Measurements from ENCODE around the gene NPIPB6.
"Not testable (repeated sequence)": the region's sequence is repeated elsewhere in the genome, so short reads cannot be mapped to it uniquely, and the experiment has no call there.

NPIPB6 gene

DNA sequence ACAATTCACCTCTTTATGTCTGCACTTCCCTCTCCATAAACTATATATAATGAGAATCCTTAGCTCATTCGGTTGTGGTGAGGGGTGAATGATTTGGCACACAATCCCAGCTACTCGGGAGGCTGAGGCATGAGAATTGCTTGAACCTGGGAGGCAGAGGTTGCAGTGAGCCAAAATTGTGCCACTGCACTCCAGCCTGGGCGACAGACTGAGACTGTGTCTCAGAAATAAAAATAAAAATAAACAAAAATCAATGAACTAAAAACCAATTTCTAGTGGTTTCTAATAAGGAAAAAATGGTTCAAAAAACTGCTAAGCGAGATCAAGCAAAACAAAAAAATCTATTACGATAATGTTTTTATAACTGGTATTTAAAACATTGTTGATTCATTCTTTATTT is at the start of gene NPIPB6:
NPIPB6 (minus strand) TSS at position 101 of the 400 bp plus-strand sequence. CDS start 686 bp downstream, outside the sequence.
- DNase-seq: not testable (repeated sequence)

GRCh38 chr16:28403220-28404072 is 40.1 kb upstream of the NPIPB6 start, which contains the start of gene EIF3CL:
Gene EIF3CL (minus strand): TSS chr16:28403841. CDS start chr16:28403618, 223 bp downstream.
- not testable (repeated sequence) for DNase-seq

DNA sequence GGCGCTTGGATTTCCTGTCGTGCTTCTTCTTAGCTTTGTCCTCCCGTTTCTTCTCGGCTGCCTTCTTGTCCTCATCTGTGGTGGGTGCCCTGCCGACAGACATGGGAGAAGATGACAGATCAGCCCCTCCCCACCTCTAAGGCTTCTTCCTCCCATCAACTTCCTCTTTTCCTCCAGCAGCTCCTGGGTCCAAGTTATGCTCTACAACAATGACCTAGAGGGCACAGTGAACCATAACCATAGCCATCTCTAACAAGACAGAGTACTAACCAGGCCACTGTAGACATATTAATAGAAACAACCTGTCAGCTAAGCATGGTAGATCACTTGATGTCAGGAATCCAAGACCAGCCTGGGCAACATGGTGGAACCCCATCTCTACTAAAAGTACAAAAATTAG is 28.7 kb upstream of the NPIPB6 start:
- DNase-seq: not testable (repeated sequence)

- DNase-seq: not testable (repeated sequence)
These were observed 19.0 kb upstream of the NPIPB6 start for GRCh38 chr16:28382177-28382867.

GRCh38 chr16:28377822-28378221 is 14.5 kb upstream of the NPIPB6 start:
- DNase-seq: not testable (repeated sequence)

DNA sequence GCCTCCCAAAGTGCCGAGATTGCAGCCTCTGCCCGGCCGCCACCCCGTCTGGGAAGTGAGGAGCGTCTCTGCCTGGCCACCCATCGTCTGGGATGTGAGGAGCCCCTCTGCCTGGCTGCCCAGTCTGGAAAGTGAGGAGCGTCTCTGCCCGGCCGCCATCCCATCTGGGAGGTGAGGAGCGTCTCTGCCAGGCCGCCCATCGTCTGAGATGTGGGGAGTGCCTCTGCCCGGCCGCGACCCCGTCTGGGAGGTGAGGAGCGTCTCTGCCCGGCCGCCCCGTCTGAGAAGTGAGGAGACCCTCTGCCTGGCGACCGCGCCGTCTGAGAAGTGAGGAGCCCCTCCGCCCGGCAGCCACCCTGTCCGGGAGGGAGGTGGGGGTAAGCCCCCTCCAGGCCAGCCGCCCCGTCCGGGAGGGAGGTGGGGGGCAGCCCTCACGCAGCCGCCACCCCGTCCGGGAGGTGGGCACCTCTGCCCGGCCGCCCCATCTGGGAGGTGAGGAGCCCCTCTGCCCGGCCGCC is 13.9 kb upstream of the NPIPB6 start:
- not testable (repeated sequence) for DNase-seq

DNA sequence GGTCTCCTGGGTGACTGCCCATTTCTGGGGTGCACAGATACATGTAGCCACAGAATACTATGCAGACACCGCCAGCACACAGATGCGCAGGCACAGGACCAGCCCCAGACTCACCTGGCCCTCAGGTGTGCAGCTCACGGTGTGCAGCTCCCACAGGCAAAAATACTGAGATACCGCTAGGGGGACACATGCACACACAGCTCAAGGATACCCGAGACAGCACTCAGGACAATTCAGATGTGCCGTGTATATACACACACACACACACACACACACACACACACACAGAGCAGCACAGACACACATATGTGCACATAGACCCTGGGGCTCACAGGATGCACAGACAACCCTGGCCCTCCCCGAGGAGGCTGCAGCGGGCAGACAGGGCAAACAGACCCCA is 11.8 kb upstream of the NPIPB6 start:
- DNase-seq: not testable (repeated sequence)

GRCh38 chr16:28374281-28374680 is 11.0 kb upstream of the NPIPB6 start:
- not testable (repeated sequence) for DNase-seq

DNA sequence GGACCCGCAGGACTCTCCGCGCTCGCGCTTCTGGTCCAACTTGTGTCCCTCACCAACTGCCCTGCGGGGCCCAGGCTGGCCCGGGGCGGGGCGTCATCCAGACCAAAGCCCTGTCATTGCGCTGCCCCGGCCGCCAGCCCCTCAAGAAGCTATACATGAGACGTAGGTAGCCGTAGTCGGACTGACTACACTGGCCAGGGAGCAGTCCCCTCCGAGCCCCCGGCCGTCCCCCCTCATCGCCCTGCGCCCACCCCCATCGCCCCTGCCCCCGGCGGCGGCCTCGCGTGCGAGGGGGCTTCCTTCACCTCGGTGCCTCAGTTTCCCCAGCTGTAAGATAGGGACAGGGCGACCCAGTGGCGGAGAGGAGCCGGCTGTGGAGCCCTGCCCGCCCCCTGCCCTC is 4.6 kb upstream of the NPIPB6 start:
- DNase-seq: not testable (repeated sequence)

DNA sequence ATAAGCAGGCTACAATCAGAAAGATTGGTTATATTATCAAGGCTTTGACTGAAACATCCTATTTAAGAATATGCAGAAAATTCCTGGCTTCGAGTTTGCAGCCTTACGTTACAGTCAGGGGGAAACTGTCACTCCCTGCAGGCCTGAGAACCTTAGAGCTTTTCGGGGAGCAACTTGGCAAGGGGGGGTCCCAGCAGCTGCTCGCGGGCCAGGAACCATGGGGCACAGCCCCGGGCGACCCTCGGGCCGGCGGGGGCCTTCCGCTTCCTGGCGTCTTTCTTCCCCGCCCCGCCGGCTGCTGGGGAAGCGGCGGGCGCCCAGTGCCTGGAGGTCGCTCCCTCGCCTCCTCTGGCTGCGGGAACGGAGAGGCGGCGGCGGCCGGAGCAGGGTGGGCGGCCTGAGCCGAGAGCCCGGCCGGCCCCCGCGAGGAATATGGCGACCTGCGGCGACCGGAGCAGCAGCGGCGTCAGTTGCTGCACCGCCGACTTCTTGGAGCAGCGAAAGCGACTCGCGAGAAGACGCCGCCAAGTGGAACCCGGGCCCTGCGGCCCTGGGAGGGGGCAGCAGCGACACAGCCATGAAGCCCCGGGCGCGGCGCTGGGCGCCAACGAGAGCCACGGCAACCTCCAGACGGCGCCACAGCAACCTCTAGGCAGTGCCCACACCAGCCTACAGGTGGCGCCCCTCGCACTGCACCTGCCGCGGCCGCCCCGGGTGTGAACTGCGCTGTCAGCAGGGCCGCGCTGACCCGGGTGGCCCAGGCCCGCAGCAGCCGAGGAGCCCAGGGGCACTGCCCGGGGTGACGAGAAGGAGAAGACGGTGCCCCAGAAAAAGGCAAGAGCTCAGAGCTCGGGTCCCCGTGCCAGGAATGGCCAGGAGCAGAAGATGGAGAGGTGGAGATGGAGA is 1.2 kb upstream of the NPIPB6 start:
- DNase-seq: peak; percentile 38 to 52

DNA sequence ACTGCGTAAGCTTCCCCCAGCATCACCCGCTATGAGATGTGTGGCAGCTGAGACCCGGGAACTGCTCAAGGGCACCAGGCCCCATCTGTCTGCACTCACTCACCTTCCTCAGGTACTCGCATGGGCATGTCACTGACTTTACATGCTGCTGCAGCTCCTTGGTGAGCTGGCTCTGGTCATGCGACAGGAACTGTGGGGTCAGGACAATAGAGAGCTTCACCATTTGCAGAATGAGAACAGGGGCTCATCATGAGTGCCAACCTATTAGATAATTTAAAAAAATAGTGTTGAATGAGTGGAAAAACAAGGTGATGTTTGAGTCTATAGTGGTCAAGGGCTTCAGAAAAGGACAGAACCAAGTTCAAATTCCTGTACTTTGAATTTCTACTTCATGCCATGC is 708 bp downstream of the NPIPB6 start:
- DNase-seq: not testable (repeated sequence)

GRCh38 chr16:28338230-28338629 is 25.1 kb downstream of the NPIPB6 start:
- DNase-seq: not testable (repeated sequence)

- DNase-seq: not testable (repeated sequence)
These were observed 26.2 kb downstream of the NPIPB6 start for GRCh38 chr16:28336940-28337710.

DNA sequence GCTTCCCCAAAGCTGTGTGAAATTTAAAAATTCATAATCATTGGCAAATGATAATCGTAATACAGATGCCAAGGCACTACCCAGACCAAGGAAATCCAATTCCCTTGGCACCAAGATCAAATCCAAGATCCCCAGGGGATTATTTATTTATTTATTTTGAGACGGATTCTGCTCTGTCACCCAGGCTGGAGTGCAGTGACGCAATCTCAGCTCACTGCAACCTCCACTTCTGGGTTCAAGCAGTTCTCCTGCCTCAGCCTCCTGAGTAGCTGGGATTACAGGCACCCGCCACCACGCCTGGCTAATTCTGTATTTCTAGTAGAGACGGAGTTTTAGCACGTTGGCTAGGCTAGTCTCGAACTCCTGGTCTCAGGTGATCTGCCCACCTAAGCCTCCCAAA is 27.6 kb downstream of the NPIPB6 start:
- DNase-seq: not testable (repeated sequence)

GRCh38 chr16:28332632-28333031 is 30.7 kb downstream of the NPIPB6 start:
- DNase-seq: not testable (repeated sequence)

- DNase-seq: not testable (repeated sequence)
These were observed 32.3 kb downstream of the NPIPB6 start for GRCh38 chr16:28330981-28331380.

GRCh38 chr16:28330232-28330631 is 33.1 kb downstream of the NPIPB6 start:
- DNase-seq: peak in 1 of 2 experiments; percentile 43

DNA sequence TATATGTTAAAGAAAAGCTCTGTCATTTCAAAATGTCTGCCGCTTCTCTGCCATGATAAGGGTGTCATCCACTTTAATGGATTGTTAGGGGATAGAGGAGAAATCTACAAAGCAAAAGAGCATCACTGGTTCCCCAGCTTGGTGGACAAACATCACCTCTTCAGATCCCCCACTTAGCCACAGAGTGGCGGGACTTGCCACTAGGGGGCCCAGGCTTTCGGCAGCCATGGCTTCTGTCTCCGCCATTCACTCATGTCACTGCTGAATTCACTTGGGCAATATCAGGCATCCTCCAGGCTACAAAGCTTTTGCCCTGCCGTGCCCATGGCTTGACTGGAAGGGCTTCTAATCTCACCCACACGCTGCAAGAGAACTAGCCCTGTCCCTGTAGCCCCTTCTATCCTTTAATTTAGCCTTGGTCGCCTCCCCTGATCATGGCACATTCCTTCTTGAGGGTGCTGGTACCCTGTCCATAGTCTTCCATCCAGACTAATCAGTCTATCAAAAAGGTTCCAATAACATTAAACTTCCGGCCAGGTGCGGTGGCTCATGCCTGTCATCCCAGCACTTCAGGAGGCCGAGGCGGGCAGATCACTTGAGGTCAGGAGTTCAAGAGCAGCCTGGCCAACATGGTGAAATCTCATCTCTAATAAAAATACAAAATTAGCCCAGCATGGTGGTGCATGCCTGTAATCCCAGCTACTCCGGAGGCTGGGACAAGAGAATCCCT is 36.3 kb downstream of the NPIPB6 start:
- peak; percentile 79 to 83 for DNase-seq

- DNase-seq: no peak
These were observed 38.4 kb downstream of the NPIPB6 start for GRCh38 chr16:28324887-28325279.

DNA sequence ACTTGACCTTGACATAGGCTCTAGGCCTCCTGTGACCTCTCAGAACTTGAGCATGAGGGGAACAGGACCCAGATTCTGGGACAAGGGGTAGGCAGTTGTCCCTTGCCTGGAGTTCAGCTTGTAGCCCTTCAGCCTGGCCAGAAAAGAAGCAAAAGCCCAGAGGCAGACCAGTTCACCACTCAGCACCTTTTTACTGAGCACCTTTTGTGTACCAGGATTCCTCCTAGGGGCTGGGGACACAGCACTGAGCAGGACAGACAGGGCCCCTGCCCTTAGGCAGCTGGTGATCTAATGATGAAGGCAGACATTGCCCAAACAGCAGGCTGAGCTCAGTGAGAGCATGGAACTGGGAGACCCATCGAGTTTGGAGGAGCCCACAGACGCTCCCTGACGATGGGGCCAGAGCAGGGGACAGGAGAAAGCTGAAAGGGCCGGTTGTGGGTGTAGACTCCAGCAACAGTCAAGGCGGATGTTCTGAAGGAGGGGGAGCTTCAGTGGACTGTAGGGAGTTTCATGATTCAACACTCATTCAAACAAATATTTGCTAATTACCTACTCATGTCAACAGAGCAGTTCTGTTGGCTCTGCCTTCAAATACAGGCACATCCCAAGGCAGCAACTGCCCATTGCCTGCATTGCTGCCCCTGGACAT is 38.9 kb downstream of the NPIPB6 start:
- DNase-seq: no peak
